ENCODE data around the gene DDAH1.

Gene DDAH1

DNA sequence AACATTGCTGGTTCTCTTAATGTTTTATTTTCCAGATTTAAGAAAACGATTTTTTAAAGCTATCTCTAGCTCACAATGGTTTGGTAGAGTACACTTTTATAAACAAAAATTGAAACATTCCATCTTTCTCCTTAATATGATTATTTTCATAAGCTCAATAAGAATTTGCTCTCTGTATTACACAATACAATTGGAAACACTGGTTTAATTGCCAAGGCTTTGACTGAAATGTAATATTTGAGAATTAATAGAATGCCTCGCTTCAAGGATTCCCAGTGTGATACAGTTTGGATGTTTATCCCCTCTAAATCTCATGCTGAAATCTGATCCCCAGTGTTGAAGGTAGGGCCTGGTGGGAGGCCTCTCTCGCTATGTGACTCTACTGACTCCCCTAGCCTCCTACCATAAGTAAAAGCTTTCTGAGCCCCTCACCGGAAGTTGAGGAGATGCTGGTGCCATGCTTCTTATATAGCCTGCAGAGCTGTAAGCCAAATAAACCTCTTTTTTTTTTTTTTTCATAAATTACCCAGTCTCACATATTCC, 67.4 kb downstream of the DDAH1 start:
- H3K27ac ChIP-seq = no peak overlapping the region
- peak; percentile 16 for DNase-seq
- H3K27me3 ChIP-seq (ENCODE audit: insufficient read depth, low read depth, severe bottlenecking) = no peaks in the 10 kb centered on the region
- TF ChIP-seq, protein P1, sequence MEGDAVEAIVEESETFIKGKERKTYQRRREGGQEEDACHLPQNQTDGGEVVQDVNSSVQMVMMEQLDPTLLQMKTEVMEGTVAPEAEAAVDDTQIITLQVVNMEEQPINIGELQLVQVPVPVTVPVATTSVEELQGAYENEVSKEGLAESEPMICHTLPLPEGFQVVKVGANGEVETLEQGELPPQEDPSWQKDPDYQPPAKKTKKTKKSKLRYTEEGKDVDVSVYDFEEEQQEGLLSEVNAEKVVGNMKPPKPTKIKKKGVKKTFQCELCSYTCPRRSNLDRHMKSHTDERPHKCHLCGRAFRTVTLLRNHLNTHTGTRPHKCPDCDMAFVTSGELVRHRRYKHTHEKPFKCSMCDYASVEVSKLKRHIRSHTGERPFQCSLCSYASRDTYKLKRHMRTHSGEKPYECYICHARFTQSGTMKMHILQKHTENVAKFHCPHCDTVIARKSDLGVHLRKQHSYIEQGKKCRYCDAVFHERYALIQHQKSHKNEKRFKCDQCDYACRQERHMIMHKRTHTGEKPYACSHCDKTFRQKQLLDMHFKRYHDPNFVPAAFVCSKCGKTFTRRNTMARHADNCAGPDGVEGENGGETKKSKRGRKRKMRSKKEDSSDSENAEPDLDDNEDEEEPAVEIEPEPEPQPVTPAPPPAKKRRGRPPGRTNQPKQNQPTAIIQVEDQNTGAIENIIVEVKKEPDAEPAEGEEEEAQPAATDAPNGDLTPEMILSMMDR (IDR thresholded peaks at IDR 0.05; ENCODE audit: low read depth, low read length) = no peak
- no peaks in the 10 kb centered on the region for H3K9me3 ChIP-seq (ENCODE audit: severe bottlenecking)
- H3K4me3 ChIP-seq (ENCODE audit: low read depth, low read length) = no peak overlapping the region
- no peaks in the 10 kb centered on the region for H3K36me3 ChIP-seq

DNA sequence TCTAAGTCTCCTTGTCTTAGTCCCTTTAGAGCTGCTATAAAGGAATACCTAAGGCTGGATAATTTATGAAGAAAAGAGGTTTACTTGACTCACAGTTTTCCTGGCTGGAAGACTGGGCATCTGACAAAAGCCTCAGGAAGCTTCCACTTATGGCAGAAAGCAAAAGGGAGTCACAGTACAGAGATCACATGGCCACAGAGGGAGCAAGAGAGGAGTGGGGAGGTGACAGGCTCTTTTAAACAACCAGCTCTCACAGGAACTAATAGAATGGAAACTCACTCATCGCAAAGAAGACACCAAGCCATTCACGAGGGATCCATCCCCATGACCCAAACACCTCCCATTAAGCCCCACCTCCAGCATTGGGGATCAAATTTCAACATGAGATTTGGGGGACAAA, 68.8 kb downstream of the DDAH1 start:
- H3K27me3 ChIP-seq (ENCODE audit: insufficient read depth, low read depth, severe bottlenecking) = no peaks in the 10 kb centered on the region
- no peak overlapping the region for H3K27ac ChIP-seq
- H3K4me3 ChIP-seq (ENCODE audit: low read depth, low read length) = no peak overlapping the region
- H3K9me3 ChIP-seq (ENCODE audit: severe bottlenecking) = no peaks in the 10 kb centered on the region
- TF ChIP-seq, protein P1 (IDR thresholded peaks at IDR 0.05; ENCODE audit: low read depth, low read length) = no peak
- H3K36me3 ChIP-seq = no peaks in the 10 kb centered on the region
- DNase-seq = no peak

DNA sequence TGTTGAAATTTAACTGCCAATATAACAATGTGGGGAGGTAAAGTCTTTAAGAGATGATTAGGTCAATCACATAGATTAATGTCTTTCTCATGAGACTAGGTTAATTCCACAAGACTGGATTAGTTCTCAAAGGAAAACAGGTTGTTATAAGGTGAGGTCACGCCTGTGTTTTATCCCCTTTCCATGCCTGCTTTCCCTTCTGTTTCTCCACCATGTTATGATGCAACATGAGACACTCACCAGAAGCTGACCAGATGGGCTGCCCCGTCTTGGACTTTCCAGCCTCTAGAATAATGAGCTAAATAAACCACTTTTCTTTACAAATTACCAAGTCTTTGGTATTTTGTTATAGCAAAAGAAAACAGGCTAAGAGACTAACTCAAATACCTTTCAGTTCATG, 70.8 kb downstream of the DDAH1 start:
- TF ChIP-seq, protein P1 (IDR thresholded peaks at IDR 0.05; ENCODE audit: low read depth, low read length) = no peak
- DNase-seq = peak; percentile 58
- no peak overlapping the region for H3K4me3 ChIP-seq (ENCODE audit: low read depth, low read length)
- no peaks in the 10 kb centered on the region for H3K36me3 ChIP-seq
- H3K9me3 ChIP-seq (ENCODE audit: severe bottlenecking) = no peaks in the 10 kb centered on the region
- peak overlapping the region; percentile 55 for H3K27ac ChIP-seq
- H3K27me3 ChIP-seq (ENCODE audit: insufficient read depth, low read depth, severe bottlenecking) = no peaks in the 10 kb centered on the region

DNA sequence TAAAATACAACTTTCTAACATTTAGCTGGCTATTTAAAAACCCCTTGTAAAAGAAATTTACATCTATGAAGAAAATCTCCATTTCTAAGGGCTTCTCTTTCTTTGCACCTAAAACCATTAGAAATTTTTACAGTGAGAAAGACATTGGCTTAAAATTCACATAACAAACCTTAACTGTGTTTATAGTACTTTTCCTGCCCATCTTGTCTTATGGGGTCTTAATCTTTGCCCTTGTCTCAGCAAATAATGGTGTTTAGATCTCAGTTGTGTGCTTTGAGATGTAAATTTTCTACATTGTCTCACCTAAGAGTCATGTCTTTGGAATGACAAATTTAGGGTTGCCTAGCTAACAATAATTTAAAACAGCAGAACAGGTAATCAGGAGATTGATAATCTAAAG, 71.5 kb downstream of the DDAH1 start:
- Histone ChIP-seq H3K36me3 (no peaks in the 10 kb centered on the region), H3K27me3 (ENCODE audit: insufficient read depth, low read depth, severe bottlenecking) (no peaks in the 10 kb centered on the region), H3K4me3 (ENCODE audit: low read depth, low read length) (no peak overlapping the region), H3K9me3 (ENCODE audit: severe bottlenecking) (no peaks in the 10 kb centered on the region), H3K27ac (no peak overlapping the region)
- TF ChIP-seq, protein P1 (IDR thresholded peaks at IDR 0.05; ENCODE audit: low read depth, low read length) = no peak
- DNase-seq = no peak

DNA sequence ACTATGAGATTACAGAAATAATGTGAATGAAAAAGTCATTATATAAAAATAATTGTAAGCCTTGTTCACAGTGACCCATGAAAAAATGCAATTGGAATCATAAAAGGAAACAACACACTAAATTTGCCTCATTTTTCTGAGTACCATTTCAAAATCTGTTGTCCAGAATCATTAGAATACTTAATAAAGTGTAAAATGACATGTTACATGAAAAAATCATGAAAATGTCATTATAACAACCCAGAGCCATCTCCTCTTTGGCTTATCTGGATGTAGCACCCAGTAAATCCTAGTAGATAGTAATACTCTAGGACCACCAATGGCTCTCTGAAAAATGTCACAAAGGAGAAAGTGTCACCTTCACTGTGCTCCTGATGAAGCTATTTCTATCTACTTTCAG, 76.5 kb downstream of the DDAH1 start:
- DNase-seq = no peak
- Histone ChIP-seq H3K9me3 (ENCODE audit: severe bottlenecking) (no peaks in the 10 kb centered on the region), H3K4me3 (ENCODE audit: low read depth, low read length) (no peak overlapping the region), H3K27me3 (ENCODE audit: insufficient read depth, low read depth, severe bottlenecking) (no peaks in the 10 kb centered on the region), H3K36me3 (no peaks in the 10 kb centered on the region), H3K27ac (no peak overlapping the region)
- TF ChIP-seq, protein P1 (IDR thresholded peaks at IDR 0.05; ENCODE audit: low read depth, low read length) = no peak

DNA sequence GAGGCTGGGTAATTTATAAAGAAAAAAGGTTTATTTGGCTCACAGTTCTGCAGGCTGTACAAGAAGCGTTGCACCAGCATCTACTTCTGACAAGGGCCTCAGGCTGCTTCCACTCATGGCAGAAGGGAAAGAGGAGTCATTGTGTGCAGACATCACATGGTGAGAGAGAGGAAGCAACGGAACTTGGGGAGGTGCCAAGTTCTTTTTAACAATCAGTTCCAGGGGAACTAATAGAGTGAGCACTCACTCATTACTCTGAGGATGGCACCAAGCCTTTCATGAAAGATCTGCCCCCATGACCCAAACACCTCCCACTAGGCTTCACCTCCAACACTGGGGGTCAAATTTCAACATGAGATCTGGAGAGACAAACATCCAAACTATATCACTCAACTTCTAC, 77.2 kb downstream of the DDAH1 start:
- peaks cover 4% of the 10 kb centered on the region for H3K9me3 ChIP-seq (ENCODE audit: severe bottlenecking)

More for the DNA sequence above, 77.2 kb downstream of the DDAH1 start:
- TF ChIP-seq, protein P1 (IDR thresholded peaks at IDR 0.05; ENCODE audit: low read depth, low read length) = no peak
- Histone ChIP-seq H3K4me3 (ENCODE audit: low read depth, low read length) (no peak overlapping the region), H3K36me3 (no peaks in the 10 kb centered on the region), H3K27ac (no peak overlapping the region), H3K27me3 (ENCODE audit: insufficient read depth, low read depth, severe bottlenecking) (no peaks in the 10 kb centered on the region)
- no peak for DNase-seq
